Measurements from ENCODE around the gene MARCHF10.

GRCh38 chr17:62713086-62713881, 94.8 kb downstream of the MARCHF10 start:
- TF ChIP-seq CTCF (IDR thresholded peaks at IDR 0.05) (no peak), EZH2 (IDR thresholded peaks at IDR 0.05) (no peak)

Data from neural progenitor cell (in vitro differentiated cells).